H1 (cell line): ENCODE measurements around the gene PHOSPHO1. TPM values are rescaled to one million over a fixed set of nuclear protein-coding genes. Genes with fewer than 3 reads are reported as not detected.
A peak's percentile ranks its signal among the peaks of the same experiment; 100 is the strongest.

Experiments used
- CTCF ChIA-PET: fragments of 300-600 bp; sonication (Branson Sonifier 250); formaldehyde crosslinking; loops from one replicate; lab custom pipeline; 2021; ENCODE audit not compliant: partially characterized antibody; lab: Charles Lee
- POLR2A ChIA-PET: fragments of 300-600 bp; sonication (Branson Sonifier 250); formaldehyde crosslinking; loops from one replicate; lab custom pipeline; 2021; ENCODE audit warnings: inconsistent platforms; ENCODE audit not compliant: partially characterized antibody; lab: Charles Lee
- DNase-seq, 2 experiments: peaks; one replicate each; pipeline versions ENCODE4 v3.0.0 to v3.0.0-alpha.2; 2010 to 2022; ENCODE audit warnings: low spot score in 2 of 2, low read depth in 1 of 2, mixed read lengths in 1 of 2
- FAIRE-seq: peaks from 2 replicates; lab custom pipeline; 2011; peaks lifted over from hg19 to GRCh38; lab: Jason Lieb, UNC
- H2AFZ ChIP-seq: 2 replicates; pipeline ENCODE4 v1.8.1; 2012; ENCODE audit warnings: low read length, inconsistent platforms
- H2AK5ac ChIP-seq: 2 replicates; pipeline ENCODE4 v1.6.1; 2013; ENCODE audit warnings: low read depth, low read length
- H2BK120ac ChIP-seq: replicated peaks from 2 replicates; pipeline ENCODE3; 2013; ENCODE audit warnings: low read depth, low read length, inconsistent platforms
- H2BK12ac ChIP-seq: 2 replicates; pipeline ENCODE4 v1.6.1; 2013; ENCODE audit warnings: low read depth, low read length
- H2BK15ac ChIP-seq: 2 replicates; pipeline ENCODE4 v1.6.1; 2013; ENCODE audit warnings: low read length
- H2BK20ac ChIP-seq: 2 replicates; pipeline ENCODE4 v1.6.1; 2013; ENCODE audit warnings: low read length
- H2BK5ac ChIP-seq: 2 replicates; pipeline ENCODE4 v1.6.1; 2013; ENCODE audit warnings: low read depth, low read length
- H3K14ac ChIP-seq: 2 replicates; pipeline ENCODE4 v1.6.1; 2013; ENCODE audit warnings: inconsistent platforms; ENCODE audit not compliant: insufficient read length
- H3K18ac ChIP-seq: 2 replicates; pipeline ENCODE4 v1.6.1; 2013; ENCODE audit warnings: low read length; ENCODE audit errors: extremely low read depth
- H3K23ac ChIP-seq: 2 replicates; pipeline ENCODE4 v1.6.1; 2013; ENCODE audit warnings: inconsistent platforms; ENCODE audit not compliant: insufficient read length
- H3K23me2 ChIP-seq: 2 replicates; pipeline ENCODE4 v1.6.1; 2013; ENCODE audit warnings: low read depth, low read length
- H3K27ac ChIP-seq: 2 replicates; pipeline ENCODE4 v1.6.1; 2011; ENCODE audit warnings: low read depth, low read length, inconsistent platforms
- H3K27me3 ChIP-seq, 4 experiments: replicated peaks in 1 of 4; 1 replicate in 1 of 4; 2 replicates in 3 of 4; pipeline versions ENCODE4 v1.6.1 to v1.8.1; 2011 to 2013; ENCODE audit warnings: low read length in 3 of 4, mild to moderate bottlenecking in 3 of 4, inconsistent platforms in 2 of 4, mixed read lengths in 2 of 4, moderate library complexity in 1 of 4; ENCODE audit not compliant: control insufficient read depth in 3 of 4, insufficient read depth in 3 of 4; ENCODE audit errors: extremely low read depth in 1 of 4
- H3K36me3 ChIP-seq, 4 experiments: 2 replicates each; pipeline versions ENCODE4 v1.6.1 to v1.8.1; 2011 to 2013; ENCODE audit warnings: mild to moderate bottlenecking in 4 of 4, low read length in 3 of 4, moderate library complexity in 2 of 4, control low read depth in 1 of 4, inconsistent platforms in 1 of 4; ENCODE audit not compliant: insufficient read depth in 4 of 4, control insufficient read depth in 2 of 4
- H3K4ac ChIP-seq: replicated peaks from 2 replicates; pipeline ENCODE3; 2013; ENCODE audit warnings: low read length, low read depth, mixed read lengths, inconsistent platforms; ENCODE audit not compliant: insufficient read length
- H3K4me1 ChIP-seq, 4 experiments: replicated peaks in 1 of 4; 1 replicate in 1 of 4; 2 replicates in 3 of 4; pipeline versions ENCODE4 v1.6.1 to v1.8.1; 2011 to 2013; ENCODE audit warnings: low read length in 3 of 4, inconsistent platforms in 2 of 4, mixed read lengths in 1 of 4; ENCODE audit not compliant: insufficient read depth in 4 of 4, control insufficient read depth in 3 of 4
- H3K4me2 ChIP-seq, 2 experiments: 2 replicates each; pipeline versions ENCODE4 v1.6.1 to v1.8.1; 2011 to 2013; ENCODE audit warnings: low read depth in 2 of 2, low read length in 2 of 2, control low read depth in 1 of 2, inconsistent platforms in 1 of 2, mild to moderate bottlenecking in 1 of 2; ENCODE audit not compliant: insufficient read depth in 1 of 2
- H3K4me3 ChIP-seq, 4 experiments: fragments of 200-600, 300-600 bp in 1 of 4; sonication (generic), shearing (Covaris generic), sonication (Bioruptor Twin) in 1 of 4; 2 replicates each; pipeline versions ENCODE4 v1.5.1 to v1.8.1; 2011 to 2016; ENCODE audit warnings: low read length in 4 of 4, low read depth in 3 of 4, control low read depth in 2 of 4, inconsistent platforms in 2 of 4, mild to moderate bottlenecking in 2 of 4, mixed read lengths in 1 of 4, moderate library complexity in 1 of 4; ENCODE audit not compliant: insufficient read depth in 2 of 4; ENCODE audit errors: extremely low read depth in 1 of 4
- H3K56ac ChIP-seq: replicated peaks from 2 replicates; pipeline ENCODE3; 2013; ENCODE audit warnings: low read depth, mild to moderate bottlenecking, mixed read lengths, low read length, inconsistent platforms; ENCODE audit not compliant: insufficient read length
- H3K79me1 ChIP-seq: 2 replicates; pipeline ENCODE4 v1.6.1; 2013; ENCODE audit warnings: low read depth, low read length, control low read depth
- H3K79me2 ChIP-seq, 2 experiments: 2 replicates each; pipeline versions ENCODE4 v1.6.1 to v1.8.1; 2012 to 2013; ENCODE audit warnings: low read length in 2 of 2, mild to moderate bottlenecking in 2 of 2, inconsistent platforms in 1 of 2; ENCODE audit not compliant: insufficient read depth in 2 of 2, control insufficient read depth in 1 of 2
- H3K9ac ChIP-seq, 4 experiments: replicated peaks in 1 of 4; 1 replicate in 1 of 4; 2 replicates in 3 of 4; pipeline versions ENCODE4 v1.6.1 to v1.8.1; 2011 to 2013; ENCODE audit warnings: low read depth in 3 of 4, low read length in 3 of 4, control low read depth in 2 of 4, mild to moderate bottlenecking in 2 of 4, moderate library complexity in 2 of 4, inconsistent platforms in 1 of 4; ENCODE audit errors: extremely low read depth in 1 of 4
- H3K9me3 ChIP-seq, 2 experiments: 2 replicates each; pipeline versions ENCODE4 v1.6.1 to v1.8.1; 2012 to 2013; ENCODE audit warnings: mild to moderate bottlenecking in 2 of 2, moderate library complexity in 2 of 2, control low read depth in 1 of 2, inconsistent platforms in 1 of 2, low read depth in 1 of 2, low read length in 1 of 2, mixed read lengths in 1 of 2; ENCODE audit not compliant: insufficient read depth in 2 of 2
- H4K20me1 ChIP-seq, 2 experiments: replicated peaks in 1 of 2; 2 replicates each; pipeline versions ENCODE3 to v1.8.1; 2011 to 2013; ENCODE audit warnings: inconsistent platforms in 2 of 2, low read length in 2 of 2, mild to moderate bottlenecking in 1 of 2; ENCODE audit not compliant: insufficient read depth in 2 of 2, control insufficient read depth in 1 of 2
- H4K5ac ChIP-seq: 2 replicates; pipeline ENCODE4 v1.6.1; 2013; ENCODE audit warnings: low read length, low read depth, mixed read lengths, inconsistent platforms; ENCODE audit not compliant: insufficient read length
- H4K8ac ChIP-seq: 2 replicates; pipeline ENCODE4 v1.8.0; 2013; ENCODE audit warnings: mild to moderate bottlenecking, moderate library complexity, low read length, inconsistent platforms; ENCODE audit not compliant: insufficient read depth; ENCODE audit errors: extremely low read depth
- H4K91ac ChIP-seq: replicated peaks from 2 replicates; pipeline ENCODE3; 2013; ENCODE audit warnings: low read length, mixed read lengths, inconsistent platforms; ENCODE audit not compliant: insufficient read length
- BCL11A ChIP-seq, 2 experiments: IDR thresholded peaks; one replicate each; pipeline ENCODE4 v1.6.1; 2011; ENCODE audit warnings: low read depth in 2 of 2, low read length in 2 of 2, mild to moderate bottlenecking in 2 of 2
- CBX5 ChIP-seq: fragments of 300-800, 300-1000 bp; sonication (generic); IDR thresholded peaks from 2 replicates; pipeline ENCODE4 v1.7.1; 2016; ENCODE audit warnings: antibody characterized with exemption, low read length, low read depth
- CEBPB ChIP-seq: IDR thresholded peaks from 2 replicates; pipeline ENCODE4 v1.6.1; 2012; ENCODE audit warnings: low read depth, low read length
- EZH2 ChIP-seq: fragments of 200-600 bp; sonication (generic); IDR thresholded peaks from 2 replicates; pipeline ENCODE4 v1.7.1; 2012; ENCODE audit warnings: low read depth, mild to moderate bottlenecking, moderate library complexity, low read length, inconsistent platforms; ENCODE audit not compliant: severe bottlenecking
- KDM4A ChIP-seq: IDR thresholded peaks from one replicate; pipeline ENCODE4 v1.7.1; 2012; ENCODE audit warnings: low read depth, mild to moderate bottlenecking, moderate library complexity, low read length, inconsistent platforms; ENCODE audit not compliant: severe bottlenecking
- SP2 ChIP-seq: IDR thresholded peaks from 2 replicates; pipeline ENCODE4 v1.6.1; 2012; ENCODE audit warnings: mild to moderate bottlenecking, low read length, inconsistent platforms
- SRF ChIP-seq: IDR thresholded peaks from 2 replicates; pipeline ENCODE4 v1.6.1; 2011; ENCODE audit warnings: mild to moderate bottlenecking, low read depth, low read length, moderate library complexity
- TAF1 ChIP-seq: IDR thresholded peaks from 2 replicates; pipeline ENCODE4 v1.6.1; 2011; ENCODE audit warnings: mild to moderate bottlenecking, low read depth, low read length
- TBP ChIP-seq: IDR thresholded peaks from 2 replicates; pipeline ENCODE4 v1.6.1; 2011; ENCODE audit warnings: low read depth, low read length, improper control_type of control experiment
- WGBS, 2 experiments: shearing (Covaris generic) in 1 of 2; methylation state at CpG; one replicate each; pipeline versions ENCODE4 v1.1.6 to v1.1.7; 2013 to 2015; ENCODE audit warnings: low lambda C conversion rate in 2 of 2, mixed read lengths in 2 of 2, inconsistent platforms in 1 of 2, low coverage in 1 of 2, missing lambda C conversion rate in 1 of 2; ENCODE audit not compliant: insufficient replicate concordance in 2 of 2, insufficient coverage in 1 of 2, insufficient read length in 1 of 2; ENCODE audit errors: extremely low coverage in 1 of 2, missing lambda C conversion rate in 1 of 2; 5-methylcytosine and 5-hydroxymethylcytosine counted together
- polyA plus RNA-seq, 7 experiments: library from polyadenylated mRNA; depleted of rRNA in 3 of 7; stranded (reverse) in 5 of 7; unstranded in 2 of 7; fragments of >200 nt in 5 of 7; fragments of 200-250 nt in 2 of 7; gene quantifications; 1 replicate in 5 of 7; 2 replicates in 1 of 7; 4 replicates in 1 of 7; pipeline versions ENCODE4 v1.2.1 to v1.2.3, GENCODE V29; 2011 to 2013; ENCODE audit warnings: missing spikeins in 2 of 7, mixed read lengths in 2 of 7
- total RNA-seq: library from RNA; stranded (reverse); fragmentation: NEBNext Ultra II Directional; extraction: Animal tissue kit (Norgen Biotek cat#: 25700); gene quantifications from 2 replicates; pipeline ENCODE4 v1.2.1, GENCODE V29; 2021
- TF ChIP-seq, protein P1 (sequence below): IDR thresholded peaks from 2 replicates; pipeline ENCODE4 v1.6.1; 2012; ENCODE audit warnings: inconsistent platforms
- TF ChIP-seq, protein P2 (sequence below): IDR thresholded peaks from 2 replicates; pipeline ENCODE4 v1.6.1; 2012; ENCODE audit warnings: low read length, inconsistent platforms

PHOSPHO1 gene
- total and polyA plus RNA-seq, 2 of the 8 experiments (the other 6 are each of a cell fraction or from before 2014, with no cell fraction given) = 0.34 to 0.45 TPM

DNA sequence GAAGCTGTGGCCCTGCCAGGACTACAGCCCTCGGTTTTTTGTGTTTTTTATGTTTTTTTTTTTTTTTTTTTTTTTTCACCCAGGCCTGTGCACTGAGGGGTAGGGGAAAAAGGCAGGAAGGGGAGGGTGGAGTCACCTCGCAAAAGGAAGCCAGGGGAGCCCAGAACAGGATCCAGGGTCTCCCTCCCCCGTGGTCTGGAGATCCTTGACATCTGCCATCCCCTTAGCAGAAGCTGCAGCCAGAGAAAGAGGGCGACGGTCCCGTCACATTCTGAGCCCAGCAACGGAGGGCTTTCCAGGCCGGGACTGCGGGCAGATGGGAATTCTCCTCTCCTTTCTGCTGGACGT is 29.1 kb upstream of the PHOSPHO1 start:
- no peak overlapping the region for H2BK15ac ChIP-seq
- DNase-seq (no peak), FAIRE-seq (no peak)
- no peak overlapping the region for H2BK5ac ChIP-seq
- peak overlapping the region; percentile 46 to 67 (median 60); a peak in 7 of 8 replicates for H3K4me3 ChIP-seq
- H2BK120ac ChIP-seq = no peak overlapping the region
- H2AK5ac ChIP-seq = no peak overlapping the region
- POLR2A ChIA-PET = interaction anchor here (1.5 to 1.7 kb wide), 2 partner anchors 8 to 329 kb away, joined by 4 read pairs; no protein-coding TSS in a partner anchor
- peaks cover 6% of the 10 kb centered on the region; the same call in 1 of the 2 replicates for H3K23me2 ChIP-seq
- H3K79me1 ChIP-seq = no peaks in the 10 kb centered on the region
- 15% methylated on average over 9 of the region's 10 CpGs; no CpG with 5 or more reads in 1 of the 2 experiments for whole genome bisulfite sequencing, 2 experiments
- H3K9ac ChIP-seq = no peak overlapping the region; a peak in 1 of 7 replicates
- CTCF ChIA-PET = interaction anchor here (0.8 to 3.5 kb wide), 8 partner anchors 13 to 66 kb away, joined by 3 to 11 read pairs (median 4); no protein-coding TSS in a partner anchor
- no peaks in the 10 kb centered on the region for H3K79me2 ChIP-seq
- no peak overlapping the region for H2BK12ac ChIP-seq
- no peak overlapping the region for H3K56ac ChIP-seq
- no peak overlapping the region for H3K18ac ChIP-seq
- H2BK20ac ChIP-seq = no peak overlapping the region
- peaks cover 2 to 16% (median 13%) of the 10 kb centered on the region in 4 experiments; a peak in 6 of 7 replicates for H3K27me3 ChIP-seq
- H3K4me2 ChIP-seq = peak overlapping the region; percentile 45 to 82
- H3K27ac ChIP-seq = no peak overlapping the region
- H3K4ac ChIP-seq = no peak overlapping the region
- H3K36me3 ChIP-seq = no peaks in the 10 kb centered on the region
- H4K91ac ChIP-seq = no peak overlapping the region
- no peak overlapping the region for H3K14ac ChIP-seq
- H3K4me1 ChIP-seq = peaks cover 0 to 3% (median 1%) of the 10 kb centered on the region in 4 experiments; a peak in 1 of 7 replicates
- H2AFZ ChIP-seq = 0 out of 2 replicates have a peak overlapping the region, but pooled peaks have one; percentile 85
- no peak overlapping the region for H3K23ac ChIP-seq
- H4K8ac ChIP-seq = no peak overlapping the region
- H3K9me3 ChIP-seq = no peaks in the 10 kb centered on the region
- no peak overlapping the region for H4K5ac ChIP-seq
- H4K20me1 ChIP-seq = no peaks in the 10 kb centered on the region
- TF ChIP-seq, protein P1, sequence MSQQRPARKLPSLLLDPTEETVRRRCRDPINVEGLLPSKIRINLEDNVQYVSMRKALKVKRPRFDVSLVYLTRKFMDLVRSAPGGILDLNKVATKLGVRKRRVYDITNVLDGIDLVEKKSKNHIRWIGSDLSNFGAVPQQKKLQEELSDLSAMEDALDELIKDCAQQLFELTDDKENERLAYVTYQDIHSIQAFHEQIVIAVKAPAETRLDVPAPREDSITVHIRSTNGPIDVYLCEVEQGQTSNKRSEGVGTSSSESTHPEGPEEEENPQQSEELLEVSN = no peak
- no peak for TF ChIP-seq SP2
- TF ChIP-seq TAF1 = no peak
- TF ChIP-seq TBP = no peak
- TF ChIP-seq CBX5 = no peak
- no peak for TF ChIP-seq SRF
- no peak for TF ChIP-seq KDM4A
- no peak for TF ChIP-seq BCL11A (IDR thresholded peaks at IDR 0.05; ENCODE audit: low read depth in 2 of 2, low read length in 2 of 2)
- TF ChIP-seq EZH2 = no peak
- TF ChIP-seq, protein P2, sequence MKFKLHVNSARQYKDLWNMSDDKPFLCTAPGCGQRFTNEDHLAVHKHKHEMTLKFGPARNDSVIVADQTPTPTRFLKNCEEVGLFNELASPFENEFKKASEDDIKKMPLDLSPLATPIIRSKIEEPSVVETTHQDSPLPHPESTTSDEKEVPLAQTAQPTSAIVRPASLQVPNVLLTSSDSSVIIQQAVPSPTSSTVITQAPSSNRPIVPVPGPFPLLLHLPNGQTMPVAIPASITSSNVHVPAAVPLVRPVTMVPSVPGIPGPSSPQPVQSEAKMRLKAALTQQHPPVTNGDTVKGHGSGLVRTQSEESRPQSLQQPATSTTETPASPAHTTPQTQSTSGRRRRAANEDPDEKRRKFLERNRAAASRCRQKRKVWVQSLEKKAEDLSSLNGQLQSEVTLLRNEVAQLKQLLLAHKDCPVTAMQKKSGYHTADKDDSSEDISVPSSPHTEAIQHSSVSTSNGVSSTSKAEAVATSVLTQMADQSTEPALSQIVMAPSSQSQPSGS = no peak
- no peak for TF ChIP-seq CEBPB
